ENCODE data around the gene RYR1. TPM values are rescaled to one million over a fixed set of nuclear protein-coding genes. Genes with fewer than 3 reads are reported as not detected.

The RYR1 gene
- total and polyA plus RNA-seq, 2 donors from 2014 or later: 0.69 to 2.8 TPM

DNA sequence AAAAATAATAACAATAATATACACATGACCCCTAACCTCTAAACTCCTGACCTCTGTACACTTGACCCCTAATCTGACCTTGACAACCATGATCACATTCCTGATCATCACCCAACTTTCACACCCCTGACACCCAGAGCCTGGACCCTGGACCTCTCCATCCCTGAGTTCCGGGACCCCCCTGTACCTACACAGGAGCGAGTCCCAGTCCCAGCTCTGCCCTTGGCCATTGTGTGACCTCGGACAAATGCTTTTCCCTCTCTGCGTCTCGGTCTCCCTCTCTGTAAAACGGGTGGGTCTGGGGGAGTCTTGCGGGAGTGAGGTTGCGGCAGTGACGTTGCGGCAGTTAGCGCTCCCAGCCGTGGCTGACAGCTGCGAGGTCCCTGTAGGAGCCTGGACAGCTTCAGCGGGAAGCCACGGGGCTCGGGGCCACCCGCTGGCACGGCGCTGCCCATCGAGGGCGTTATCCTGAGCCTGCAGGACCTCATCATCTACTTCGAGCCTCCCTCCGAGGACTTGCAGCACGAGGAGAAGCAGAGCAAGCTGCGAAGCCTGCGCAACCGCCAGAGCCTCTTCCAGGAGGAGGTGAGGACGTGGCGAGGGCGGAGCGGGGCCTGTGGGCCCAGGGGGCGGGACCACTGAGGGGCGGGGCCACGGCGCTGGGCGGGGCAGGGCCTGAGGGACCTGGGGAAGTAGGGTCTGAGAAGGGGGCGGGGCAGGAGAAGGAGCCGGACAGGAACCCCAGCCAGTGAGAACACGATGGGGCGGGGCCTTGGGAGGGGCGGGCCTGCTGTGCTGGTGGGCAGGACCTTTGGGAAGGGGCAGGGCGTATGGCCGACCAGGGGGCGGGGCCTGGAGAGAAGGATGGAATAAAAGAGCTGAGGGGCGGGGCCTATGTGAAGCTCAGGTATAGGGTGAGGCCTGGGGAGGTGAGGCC lies 19.2 kb downstream of the RYR1 start:
- intact Hi-C loops (cut with DNase I): no loop called here
- H3K9me3 ChIP-seq (ENCODE audit: control insufficient read depth in 2 of 3, insufficient read depth in 1 of 3, low read length in 3 of 3): no peaks in the 10 kb centered on the region
- DNase-seq: peak in 1 of 5 donors; percentile 13

DNA sequence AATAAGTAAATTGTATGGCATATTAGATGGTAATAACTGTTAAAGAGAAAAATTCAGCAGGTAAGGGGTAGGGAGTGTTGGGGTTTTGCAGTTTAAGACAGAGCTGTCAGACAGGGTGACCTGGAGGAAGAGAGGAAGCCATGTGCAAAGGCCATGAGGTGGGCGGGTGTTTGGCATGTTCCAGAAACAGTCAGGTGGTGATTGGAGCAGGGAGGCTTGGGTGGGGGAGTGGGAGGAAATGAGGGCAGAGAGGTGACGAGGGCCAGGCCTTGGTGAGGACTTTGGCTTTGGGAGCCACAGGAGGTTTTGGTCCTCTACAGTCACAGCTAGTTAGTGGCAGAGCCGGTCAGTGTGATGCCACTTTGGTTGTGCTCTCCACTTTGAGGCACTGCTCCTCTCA lies 20.1 kb downstream of the RYR1 start:
- DNase-seq (no peak), FAIRE-seq (no peak)
- Histone ChIP-seq H3K4me3 (ENCODE audit: low read length in 3 of 3) (no peak overlapping the region), H3K9ac (ENCODE audit: low read length in 3 of 3) (no peak overlapping the region), H3K27ac (ENCODE audit: low read depth in 2 of 2, low read length in 2 of 2) (no peak overlapping the region), H3K27me3 (ENCODE audit: control insufficient read depth, insufficient read depth, low read length) (no peaks in the 10 kb centered on the region), H3K4me1 (ENCODE audit: control insufficient read depth in 2 of 3, insufficient read depth in 2 of 3, low read depth in 1 of 3, low read length in 3 of 3) (no peaks in the 10 kb centered on the region), H3K36me3 (ENCODE audit: control insufficient read depth in 2 of 3, insufficient read depth in 3 of 3, low read length in 3 of 3) (no peaks in the 10 kb centered on the region), H3K9me3 (ENCODE audit: control insufficient read depth in 2 of 3, insufficient read depth in 1 of 3, low read length in 3 of 3) (no peaks in the 10 kb centered on the region)
- intact Hi-C loops (cut with DNase I): no loop called here
- TF ChIP-seq CTCF (IDR thresholded peaks at IDR 0.05; ENCODE audit: borderline replicate concordance, extremely low read depth, insufficient read depth): no peak

More for the DNA sequence above, 19.2 kb downstream of the RYR1 start:
- no peaks in the 10 kb centered on the region for H3K27me3 ChIP-seq (ENCODE audit: control insufficient read depth, insufficient read depth, low read length)
- H3K9ac ChIP-seq (ENCODE audit: low read length in 3 of 3): no peak overlapping the region
- no peak for TF ChIP-seq CTCF (IDR thresholded peaks at IDR 0.05; ENCODE audit: borderline replicate concordance, extremely low read depth, insufficient read depth)
- no peak overlapping the region for H3K4me3 ChIP-seq (ENCODE audit: low read length in 3 of 3)
- no peaks in the 10 kb centered on the region for H3K4me1 ChIP-seq (ENCODE audit: control insufficient read depth in 2 of 3, insufficient read depth in 2 of 3, low read depth in 1 of 3, low read length in 3 of 3)
- H3K27ac ChIP-seq (ENCODE audit: low read depth in 2 of 2, low read length in 2 of 2): no peak overlapping the region
- H3K36me3 ChIP-seq (ENCODE audit: control insufficient read depth in 2 of 3, insufficient read depth in 3 of 3, low read length in 3 of 3): no peaks in the 10 kb centered on the region
- FAIRE-seq: no peak

DNA sequence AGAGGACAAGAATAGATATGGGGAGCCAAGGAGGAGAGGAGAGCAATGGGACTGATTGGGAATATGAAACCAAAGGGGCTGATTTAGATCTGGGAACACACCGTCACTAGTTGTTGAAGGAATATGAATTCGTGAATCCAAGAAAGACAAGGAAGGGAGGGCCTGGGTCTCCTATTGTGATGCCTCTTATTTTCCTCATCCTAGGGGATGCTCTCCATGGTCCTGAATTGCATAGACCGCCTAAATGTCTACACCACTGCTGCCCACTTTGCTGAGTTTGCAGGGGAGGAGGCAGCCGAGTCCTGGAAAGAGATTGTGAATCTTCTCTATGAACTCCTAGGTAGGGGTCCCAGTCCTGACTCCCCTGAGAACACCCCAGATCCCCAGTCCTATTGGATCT lies 21.5 kb downstream of the RYR1 start:
- Histone ChIP-seq H3K9ac (ENCODE audit: low read length in 3 of 3) (no peak overlapping the region), H3K4me3 (ENCODE audit: low read length in 3 of 3) (no peak overlapping the region), H3K27me3 (ENCODE audit: control insufficient read depth, insufficient read depth, low read length) (no peaks in the 10 kb centered on the region), H3K36me3 (ENCODE audit: control insufficient read depth in 2 of 3, insufficient read depth in 3 of 3, low read length in 3 of 3) (no peaks in the 10 kb centered on the region), H3K27ac (ENCODE audit: low read depth in 2 of 2, low read length in 2 of 2) (no peak overlapping the region), H3K9me3 (ENCODE audit: control insufficient read depth in 2 of 3, insufficient read depth in 1 of 3, low read length in 3 of 3) (no peaks in the 10 kb centered on the region), H3K4me1 (ENCODE audit: control insufficient read depth in 2 of 3, insufficient read depth in 2 of 3, low read depth in 1 of 3, low read length in 3 of 3) (no peaks in the 10 kb centered on the region)
- FAIRE-seq (no peak), DNase-seq (peak in 3 of 5 donors; percentile 48 to 86 (median 82))
- TF ChIP-seq CTCF (IDR thresholded peaks at IDR 0.05; ENCODE audit: borderline replicate concordance, extremely low read depth, insufficient read depth): no peak
- intact Hi-C loops (cut with DNase I): no loop called here
